WTC11 (cell line): ENCODE data around the gene SRRT. TPM values are rescaled to one million over a fixed set of nuclear protein-coding genes. Genes with fewer than 3 reads are reported as not detected.
"Not testable (repeated sequence)": the region's sequence is repeated elsewhere in the genome, so short reads cannot be mapped to it uniquely, and the experiment has no call there.

Experiments
- ATAC-seq: fragments of 200-7000 bp; cut with Tn5 transposase; 2 replicates; pipeline ENCODE4 v1.10.0; 2021; ENCODE audit warnings: mild to moderate bottlenecking, moderate library complexity
- CTCF ChIA-PET: fragments of 300-600 bp; sonication (Branson Sonifier 250); formaldehyde crosslinking; loops from one replicate; lab custom pipeline; 2021; ENCODE audit warnings: antibody characterized with exemption; lab: Charles Lee
- POLR2A ChIA-PET: fragments of 350-600 bp; sonication (Branson Sonifier 250); formaldehyde crosslinking; loops from one replicate; lab custom pipeline; 2021; ENCODE audit warnings: antibody characterized with exemption; lab: Charles Lee
- DNase-seq: peaks from one replicate; pipeline ENCODE4 v3.0.0; 2021; ENCODE audit warnings: low spot score
- H3K27ac Mint-ChIP-seq: 2 replicates; pipeline ENCODE4 v1.8.0; 2021; ENCODE audit warnings: mixed read lengths
- H3K27me3 Mint-ChIP-seq: 2 replicates; pipeline ENCODE4 v1.8.0; 2021; ENCODE audit warnings: low read depth, mild to moderate bottlenecking, moderate library complexity, mixed read lengths
- H3K36me3 Mint-ChIP-seq: 2 replicates; pipeline ENCODE4 v1.8.0; 2021; ENCODE audit warnings: mixed read lengths
- H3K4me1 Mint-ChIP-seq: 2 replicates; pipeline ENCODE4 v1.8.0; 2022; ENCODE audit warnings: mixed read lengths
- H3K4me3 Mint-ChIP-seq: 2 replicates; pipeline ENCODE4 v1.8.0; 2021; ENCODE audit warnings: mild to moderate bottlenecking, moderate library complexity, mixed read lengths
- H3K9me3 Mint-ChIP-seq: 2 replicates; pipeline ENCODE4 v1.8.0; 2021; ENCODE audit warnings: mixed read lengths
- CREM ChIP-seq: sonication (generic); formaldehyde crosslinking; IDR thresholded peaks from 2 replicates; pipeline ENCODE4 v1.8.1; 2022; ENCODE audit warnings: mild to moderate bottlenecking, missing genetic modification reagents, moderate library complexity
- FOXK1 ChIP-seq: sonication (generic); formaldehyde crosslinking; IDR thresholded peaks from 2 replicates; pipeline ENCODE4 v1.8.0; 2022; ENCODE audit warnings: mild to moderate bottlenecking, moderate library complexity, missing genetic modification reagents
- ZNF121 ChIP-seq: sonication (generic); formaldehyde crosslinking; IDR thresholded peaks from 2 replicates; pipeline ENCODE4 v1.8.0; 2023; ENCODE audit warnings: missing genetic modification reagents
- ZNF232 ChIP-seq: sonication (generic); formaldehyde crosslinking; IDR thresholded peaks from 2 replicates; pipeline ENCODE4 v1.8.0; 2022; ENCODE audit warnings: mild to moderate bottlenecking, missing genetic modification reagents
- total RNA-seq: library from RNA; stranded (reverse); gene quantifications from 3 replicates; pipeline ENCODE4 v1.2.3, GENCODE V29; 2021
- TF ChIP-seq, protein P1 (sequence below): fragments of 200-600 bp; IDR thresholded peaks from 2 replicates; pipeline ENCODE4 v1.8.0; 2022; ENCODE audit warnings: antibody characterized with exemption
- TF ChIP-seq, protein P2 (sequence below): sonication (generic); formaldehyde crosslinking; IDR thresholded peaks from 2 replicates; pipeline ENCODE4 v1.8.1; 2023; ENCODE audit warnings: mild to moderate bottlenecking, missing genetic modification reagents
- TF ChIP-seq, protein P3 (sequence below): sonication (generic); formaldehyde crosslinking; conservative IDR thresholded peaks from 2 replicates; pipeline ENCODE4 v1.8.1; 2023; ENCODE audit warnings: mild to moderate bottlenecking, low read depth, missing genetic modification reagents, moderate library complexity
- TF ChIP-seq, protein P4 (sequence below): sonication (generic); formaldehyde crosslinking; IDR thresholded peaks from 2 replicates; pipeline ENCODE4 v1.8.1; 2023; ENCODE audit warnings: mild to moderate bottlenecking, missing genetic modification reagents
- TF ChIP-seq, protein P5 (sequence below): fragments of 250-450 bp; sonication (Bioruptor Pico); IDR thresholded peaks from 2 replicates; pipeline ENCODE4 v1.9.0; 2021; ENCODE audit warnings: mild to moderate bottlenecking

SRRT gene
- total RNA-seq, 1 experiment from 2014 or later, result 238 TPM

DNA sequence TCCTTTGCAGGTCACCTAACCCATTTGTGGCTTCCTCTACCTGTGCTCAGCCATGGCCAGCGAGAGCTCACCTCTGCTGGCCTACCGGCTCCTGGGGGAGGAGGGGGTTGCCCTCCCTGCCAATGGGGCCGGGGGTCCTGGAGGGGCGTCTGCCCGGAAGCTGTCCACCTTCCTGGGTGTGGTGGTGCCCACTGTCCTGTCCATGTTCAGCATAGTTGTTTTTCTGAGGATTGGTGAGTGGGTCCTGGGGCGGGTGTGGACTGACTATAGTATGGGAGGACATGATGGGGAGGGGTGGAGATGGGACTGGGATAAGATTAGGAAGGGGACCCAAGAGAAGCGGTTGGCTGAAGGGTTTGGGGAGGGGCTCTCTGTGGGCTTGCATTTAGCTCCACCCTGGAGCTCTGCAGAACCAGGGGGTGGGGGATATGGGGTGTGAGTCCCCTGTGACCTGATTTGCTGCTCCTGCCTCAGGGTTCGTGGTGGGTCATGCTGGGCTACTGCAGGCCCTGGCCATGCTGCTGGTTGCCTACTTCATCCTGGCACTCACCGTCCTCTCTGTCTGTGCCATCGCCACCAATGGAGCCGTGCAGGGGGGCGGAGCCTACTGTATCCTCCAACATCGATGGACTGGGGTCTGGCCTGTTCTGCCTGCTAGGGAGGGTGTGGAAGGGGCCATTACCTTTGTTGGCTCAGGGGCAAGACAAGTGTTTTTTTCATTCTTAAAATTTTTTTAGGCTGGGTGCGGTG is 20.6 kb upstream of the SRRT start (continued):
- TF ChIP-seq, protein P1, sequence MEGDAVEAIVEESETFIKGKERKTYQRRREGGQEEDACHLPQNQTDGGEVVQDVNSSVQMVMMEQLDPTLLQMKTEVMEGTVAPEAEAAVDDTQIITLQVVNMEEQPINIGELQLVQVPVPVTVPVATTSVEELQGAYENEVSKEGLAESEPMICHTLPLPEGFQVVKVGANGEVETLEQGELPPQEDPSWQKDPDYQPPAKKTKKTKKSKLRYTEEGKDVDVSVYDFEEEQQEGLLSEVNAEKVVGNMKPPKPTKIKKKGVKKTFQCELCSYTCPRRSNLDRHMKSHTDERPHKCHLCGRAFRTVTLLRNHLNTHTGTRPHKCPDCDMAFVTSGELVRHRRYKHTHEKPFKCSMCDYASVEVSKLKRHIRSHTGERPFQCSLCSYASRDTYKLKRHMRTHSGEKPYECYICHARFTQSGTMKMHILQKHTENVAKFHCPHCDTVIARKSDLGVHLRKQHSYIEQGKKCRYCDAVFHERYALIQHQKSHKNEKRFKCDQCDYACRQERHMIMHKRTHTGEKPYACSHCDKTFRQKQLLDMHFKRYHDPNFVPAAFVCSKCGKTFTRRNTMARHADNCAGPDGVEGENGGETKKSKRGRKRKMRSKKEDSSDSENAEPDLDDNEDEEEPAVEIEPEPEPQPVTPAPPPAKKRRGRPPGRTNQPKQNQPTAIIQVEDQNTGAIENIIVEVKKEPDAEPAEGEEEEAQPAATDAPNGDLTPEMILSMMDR, result no peak
- TF ChIP-seq ZNF232 (CRISPR knock-in tag) (no peak), CREM (CRISPR knock-in tag) (no peak)
- TF ChIP-seq, protein P2, sequence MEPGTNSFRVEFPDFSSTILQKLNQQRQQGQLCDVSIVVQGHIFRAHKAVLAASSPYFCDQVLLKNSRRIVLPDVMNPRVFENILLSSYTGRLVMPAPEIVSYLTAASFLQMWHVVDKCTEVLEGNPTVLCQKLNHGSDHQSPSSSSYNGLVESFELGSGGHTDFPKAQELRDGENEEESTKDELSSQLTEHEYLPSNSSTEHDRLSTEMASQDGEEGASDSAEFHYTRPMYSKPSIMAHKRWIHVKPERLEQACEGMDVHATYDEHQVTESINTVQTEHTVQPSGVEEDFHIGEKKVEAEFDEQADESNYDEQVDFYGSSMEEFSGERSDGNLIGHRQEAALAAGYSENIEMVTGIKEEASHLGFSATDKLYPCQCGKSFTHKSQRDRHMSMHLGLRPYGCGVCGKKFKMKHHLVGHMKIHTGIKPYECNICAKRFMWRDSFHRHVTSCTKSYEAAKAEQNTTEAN (CRISPR knock-in tag), result no peak
- TF ChIP-seq, protein P3, sequence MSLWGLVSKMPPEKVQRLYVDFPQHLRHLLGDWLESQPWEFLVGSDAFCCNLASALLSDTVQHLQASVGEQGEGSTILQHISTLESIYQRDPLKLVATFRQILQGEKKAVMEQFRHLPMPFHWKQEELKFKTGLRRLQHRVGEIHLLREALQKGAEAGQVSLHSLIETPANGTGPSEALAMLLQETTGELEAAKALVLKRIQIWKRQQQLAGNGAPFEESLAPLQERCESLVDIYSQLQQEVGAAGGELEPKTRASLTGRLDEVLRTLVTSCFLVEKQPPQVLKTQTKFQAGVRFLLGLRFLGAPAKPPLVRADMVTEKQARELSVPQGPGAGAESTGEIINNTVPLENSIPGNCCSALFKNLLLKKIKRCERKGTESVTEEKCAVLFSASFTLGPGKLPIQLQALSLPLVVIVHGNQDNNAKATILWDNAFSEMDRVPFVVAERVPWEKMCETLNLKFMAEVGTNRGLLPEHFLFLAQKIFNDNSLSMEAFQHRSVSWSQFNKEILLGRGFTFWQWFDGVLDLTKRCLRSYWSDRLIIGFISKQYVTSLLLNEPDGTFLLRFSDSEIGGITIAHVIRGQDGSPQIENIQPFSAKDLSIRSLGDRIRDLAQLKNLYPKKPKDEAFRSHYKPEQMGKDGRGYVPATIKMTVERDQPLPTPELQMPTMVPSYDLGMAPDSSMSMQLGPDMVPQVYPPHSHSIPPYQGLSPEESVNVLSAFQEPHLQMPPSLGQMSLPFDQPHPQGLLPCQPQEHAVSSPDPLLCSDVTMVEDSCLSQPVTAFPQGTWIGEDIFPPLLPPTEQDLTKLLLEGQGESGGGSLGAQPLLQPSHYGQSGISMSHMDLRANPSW (CRISPR knock-in tag), result no peak
- TF ChIP-seq, protein P4, sequence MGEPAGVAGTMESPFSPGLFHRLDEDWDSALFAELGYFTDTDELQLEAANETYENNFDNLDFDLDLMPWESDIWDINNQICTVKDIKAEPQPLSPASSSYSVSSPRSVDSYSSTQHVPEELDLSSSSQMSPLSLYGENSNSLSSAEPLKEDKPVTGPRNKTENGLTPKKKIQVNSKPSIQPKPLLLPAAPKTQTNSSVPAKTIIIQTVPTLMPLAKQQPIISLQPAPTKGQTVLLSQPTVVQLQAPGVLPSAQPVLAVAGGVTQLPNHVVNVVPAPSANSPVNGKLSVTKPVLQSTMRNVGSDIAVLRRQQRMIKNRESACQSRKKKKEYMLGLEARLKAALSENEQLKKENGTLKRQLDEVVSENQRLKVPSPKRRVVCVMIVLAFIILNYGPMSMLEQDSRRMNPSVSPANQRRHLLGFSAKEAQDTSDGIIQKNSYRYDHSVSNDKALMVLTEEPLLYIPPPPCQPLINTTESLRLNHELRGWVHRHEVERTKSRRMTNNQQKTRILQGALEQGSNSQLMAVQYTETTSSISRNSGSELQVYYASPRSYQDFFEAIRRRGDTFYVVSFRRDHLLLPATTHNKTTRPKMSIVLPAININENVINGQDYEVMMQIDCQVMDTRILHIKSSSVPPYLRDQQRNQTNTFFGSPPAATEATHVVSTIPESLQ (CRISPR knock-in tag), result no peak

DNA sequence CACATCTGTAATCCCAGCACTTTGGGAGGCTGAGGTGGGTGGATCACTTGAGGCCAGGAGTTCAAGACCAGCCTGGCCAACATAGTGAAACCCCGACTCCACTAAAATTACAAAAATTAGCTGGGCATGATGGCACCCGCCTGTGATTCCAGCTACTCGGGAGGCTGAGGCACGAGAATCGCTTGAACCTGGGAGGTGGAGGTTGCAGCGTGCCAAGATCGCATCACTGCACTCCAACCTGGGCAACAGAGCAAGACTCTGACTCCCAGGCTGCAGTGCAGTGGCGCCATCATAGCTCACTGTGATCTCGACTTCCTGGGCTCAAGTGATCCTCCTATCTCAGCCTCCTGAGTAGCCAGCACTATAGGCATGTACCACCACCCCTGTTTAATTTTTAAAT is 20.0 kb upstream of the SRRT start:
- not testable (repeated sequence) for H3K9me3 Mint-ChIP-seq, H3K4me1 Mint-ChIP-seq, ATAC-seq, H3K27ac Mint-ChIP-seq, DNase-seq, H3K4me3 Mint-ChIP-seq, H3K36me3 Mint-ChIP-seq, H3K27me3 Mint-ChIP-seq
- ChIA-PET CTCF (interaction anchor here (0.7 to 5.6 kb wide), 3 partner anchors 53 to 150 kb away, joined by 3 to 131 read pairs (median 53); partner anchors contain the start of gene POP7), POLR2A (interaction anchor here (1.5 kb wide), 1 partner anchor 27 kb away, joined by 3 read pairs; no protein-coding TSS in a partner anchor)
- 0 out of 2 replicates have a peak, but pooled peaks have one; percentile 24 for TF ChIP-seq ZNF121 (CRISPR knock-in tag)

DNA sequence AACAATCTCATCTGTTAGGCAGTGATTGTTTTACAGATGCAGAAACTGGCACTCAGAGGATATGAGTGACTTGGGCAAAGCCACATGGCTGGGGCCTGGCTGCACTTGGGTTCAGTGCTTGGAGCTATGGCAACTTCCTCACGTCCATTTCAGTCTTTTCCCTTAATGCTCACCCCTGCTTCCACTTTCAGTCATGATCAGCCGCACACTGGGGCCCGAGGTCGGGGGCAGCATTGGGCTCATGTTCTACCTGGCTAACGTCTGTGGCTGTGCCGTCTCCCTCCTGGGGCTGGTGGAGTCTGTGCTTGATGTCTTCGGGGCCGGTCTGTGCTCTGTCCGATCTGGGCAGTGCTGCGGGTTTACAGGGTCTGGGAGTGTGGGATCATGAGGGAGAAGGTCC is 19.4 kb upstream of the SRRT start:
- ATAC-seq, result no peak

More for the DNA sequence above, 19.4 kb upstream of the SRRT start:
- 0 out of 2 replicates have a peak, but pooled peaks cover 7% of the 10 kb centered on the region for H3K4me1 Mint-ChIP-seq
- ChIA-PET POLR2A (no interaction called here), CTCF (no interaction called here)
- no peaks in the 10 kb centered on the region for H3K27me3 Mint-ChIP-seq
- peak overlapping the region; percentile 57 for H3K27ac Mint-ChIP-seq
- H3K36me3 Mint-ChIP-seq, result peaks cover 10% of the 10 kb centered on the region; the same call in 1 of the 2 replicates
- no peaks in the 10 kb centered on the region for H3K9me3 Mint-ChIP-seq
- DNase-seq, result no peak
- H3K4me3 Mint-ChIP-seq, result no peak overlapping the region
- TF ChIP-seq FOXK1 (CRISPR knock-in tag), result no peak
- TF ChIP-seq, protein P5, sequence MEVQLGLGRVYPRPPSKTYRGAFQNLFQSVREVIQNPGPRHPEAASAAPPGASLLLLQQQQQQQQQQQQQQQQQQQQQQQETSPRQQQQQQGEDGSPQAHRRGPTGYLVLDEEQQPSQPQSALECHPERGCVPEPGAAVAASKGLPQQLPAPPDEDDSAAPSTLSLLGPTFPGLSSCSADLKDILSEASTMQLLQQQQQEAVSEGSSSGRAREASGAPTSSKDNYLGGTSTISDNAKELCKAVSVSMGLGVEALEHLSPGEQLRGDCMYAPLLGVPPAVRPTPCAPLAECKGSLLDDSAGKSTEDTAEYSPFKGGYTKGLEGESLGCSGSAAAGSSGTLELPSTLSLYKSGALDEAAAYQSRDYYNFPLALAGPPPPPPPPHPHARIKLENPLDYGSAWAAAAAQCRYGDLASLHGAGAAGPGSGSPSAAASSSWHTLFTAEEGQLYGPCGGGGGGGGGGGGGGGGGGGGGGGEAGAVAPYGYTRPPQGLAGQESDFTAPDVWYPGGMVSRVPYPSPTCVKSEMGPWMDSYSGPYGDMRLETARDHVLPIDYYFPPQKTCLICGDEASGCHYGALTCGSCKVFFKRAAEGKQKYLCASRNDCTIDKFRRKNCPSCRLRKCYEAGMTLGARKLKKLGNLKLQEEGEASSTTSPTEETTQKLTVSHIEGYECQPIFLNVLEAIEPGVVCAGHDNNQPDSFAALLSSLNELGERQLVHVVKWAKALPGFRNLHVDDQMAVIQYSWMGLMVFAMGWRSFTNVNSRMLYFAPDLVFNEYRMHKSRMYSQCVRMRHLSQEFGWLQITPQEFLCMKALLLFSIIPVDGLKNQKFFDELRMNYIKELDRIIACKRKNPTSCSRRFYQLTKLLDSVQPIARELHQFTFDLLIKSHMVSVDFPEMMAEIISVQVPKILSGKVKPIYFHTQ, result no peak
